ENCODE measurements around the gene PTPRS. TPM values are rescaled to one million over a fixed set of nuclear protein-coding genes. Genes with fewer than 3 reads are reported as not detected.

Gene PTPRS
- total RNA-seq, 4 donors from 2014 or later: 52.8 to 304 (median 125) TPM

DNA sequence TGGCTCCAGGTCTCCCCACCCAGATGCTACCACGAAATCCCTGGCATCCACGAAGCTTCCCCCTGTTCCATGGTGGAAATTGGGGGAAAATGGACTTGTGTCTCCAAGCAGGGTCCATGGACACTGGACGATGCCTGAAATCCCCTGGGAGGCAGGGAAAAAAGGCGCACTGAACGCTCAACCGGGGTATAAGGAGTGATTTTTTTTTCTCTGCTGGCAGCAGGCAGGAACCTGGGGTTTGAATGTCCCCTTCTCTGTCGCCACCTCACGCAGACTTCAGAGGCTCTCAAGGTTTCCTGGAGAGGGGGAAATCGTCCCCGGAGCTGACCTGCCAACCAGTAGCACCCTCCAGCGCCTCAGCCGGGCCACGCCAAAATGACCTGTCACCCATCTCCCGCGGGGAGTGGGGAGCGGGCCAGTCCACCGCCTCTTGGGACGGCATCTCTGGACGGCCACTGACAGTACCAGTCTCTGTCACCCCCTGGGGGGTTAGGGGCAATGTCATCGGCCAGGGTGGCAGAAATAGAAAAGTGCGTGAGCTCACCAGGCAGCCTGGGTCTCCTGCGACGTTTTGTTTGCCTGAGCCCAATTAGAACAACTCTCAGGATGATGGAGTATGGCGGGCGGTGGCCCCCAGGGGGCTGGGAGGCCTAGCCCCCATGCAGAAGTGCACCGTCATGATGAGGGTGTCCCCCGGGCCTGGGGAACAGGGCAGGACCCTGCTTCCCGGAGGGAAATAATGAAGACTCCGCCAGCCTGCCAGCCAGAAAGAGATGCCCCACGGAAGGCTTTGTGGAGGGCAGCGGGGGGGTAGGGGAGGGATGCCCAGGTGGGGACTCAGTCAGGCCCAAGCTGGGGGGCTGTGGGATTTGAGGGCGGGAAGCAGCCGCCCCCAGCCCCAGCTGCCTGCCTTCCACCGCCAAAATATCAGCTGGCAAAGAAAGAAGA lies 2.6 kb downstream of the PTPRS start:
- H3K4me3 ChIP-seq: no peak overlapping the region
- peaks cover 7 to 13% of the 10 kb centered on the region in 2 donors for H3K4me1 ChIP-seq
- intact Hi-C loops (cut with DNase I; ENCODE audit: low total_unique reads): no loop called here
- no peak for TF ChIP-seq POLR2A (IDR thresholded peaks at IDR 0.05)
- TF ChIP-seq, protein P1, sequence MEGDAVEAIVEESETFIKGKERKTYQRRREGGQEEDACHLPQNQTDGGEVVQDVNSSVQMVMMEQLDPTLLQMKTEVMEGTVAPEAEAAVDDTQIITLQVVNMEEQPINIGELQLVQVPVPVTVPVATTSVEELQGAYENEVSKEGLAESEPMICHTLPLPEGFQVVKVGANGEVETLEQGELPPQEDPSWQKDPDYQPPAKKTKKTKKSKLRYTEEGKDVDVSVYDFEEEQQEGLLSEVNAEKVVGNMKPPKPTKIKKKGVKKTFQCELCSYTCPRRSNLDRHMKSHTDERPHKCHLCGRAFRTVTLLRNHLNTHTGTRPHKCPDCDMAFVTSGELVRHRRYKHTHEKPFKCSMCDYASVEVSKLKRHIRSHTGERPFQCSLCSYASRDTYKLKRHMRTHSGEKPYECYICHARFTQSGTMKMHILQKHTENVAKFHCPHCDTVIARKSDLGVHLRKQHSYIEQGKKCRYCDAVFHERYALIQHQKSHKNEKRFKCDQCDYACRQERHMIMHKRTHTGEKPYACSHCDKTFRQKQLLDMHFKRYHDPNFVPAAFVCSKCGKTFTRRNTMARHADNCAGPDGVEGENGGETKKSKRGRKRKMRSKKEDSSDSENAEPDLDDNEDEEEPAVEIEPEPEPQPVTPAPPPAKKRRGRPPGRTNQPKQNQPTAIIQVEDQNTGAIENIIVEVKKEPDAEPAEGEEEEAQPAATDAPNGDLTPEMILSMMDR (IDR thresholded peaks at IDR 0.05): no peak
- no peaks in the 10 kb centered on the region for H3K36me3 ChIP-seq
- DNase-seq: no peak
- H3K27me3 ChIP-seq: peaks cover 11 to 20% of the 10 kb centered on the region in 2 donors
- H3K9me3 ChIP-seq: no peaks in the 10 kb centered on the region
- H3K27ac ChIP-seq: no peak overlapping the region

DNA sequence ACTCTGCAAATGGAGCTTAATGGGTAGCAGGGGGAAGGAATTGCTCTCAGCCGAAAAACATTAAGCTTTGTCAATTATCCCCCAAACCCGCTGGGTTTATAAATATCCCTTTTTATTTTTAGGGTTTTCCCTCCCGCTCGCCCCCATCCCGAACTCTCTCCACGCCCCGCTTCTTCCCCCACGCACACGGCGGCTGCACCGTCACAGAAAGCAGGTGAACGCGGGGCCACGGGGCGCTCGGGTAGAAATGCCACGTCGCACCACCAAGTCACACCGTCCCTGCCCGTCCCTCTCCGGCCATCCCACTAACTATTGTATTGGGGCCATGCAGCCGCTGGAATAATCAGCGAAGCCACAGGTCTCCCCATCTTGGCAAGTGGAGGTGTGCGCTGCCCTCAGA lies 3.5 kb downstream of the PTPRS start:
- Histone ChIP-seq H3K4me3 (no peak overlapping the region), H3K9me3 (no peaks in the 10 kb centered on the region), H3K27ac (no peak overlapping the region), H3K27me3 (peaks cover 11 to 20% of the 10 kb centered on the region in 2 donors), H3K36me3 (no peaks in the 10 kb centered on the region), H3K4me1 (peaks cover 7 to 13% of the 10 kb centered on the region in 2 donors)
- DNase-seq: no peak
- intact Hi-C loops (cut with DNase I; ENCODE audit: low total_unique reads): no loop called here
- TF ChIP-seq, protein P1 (IDR thresholded peaks at IDR 0.05): no peak
- no peak for TF ChIP-seq POLR2A (IDR thresholded peaks at IDR 0.05)

DNA sequence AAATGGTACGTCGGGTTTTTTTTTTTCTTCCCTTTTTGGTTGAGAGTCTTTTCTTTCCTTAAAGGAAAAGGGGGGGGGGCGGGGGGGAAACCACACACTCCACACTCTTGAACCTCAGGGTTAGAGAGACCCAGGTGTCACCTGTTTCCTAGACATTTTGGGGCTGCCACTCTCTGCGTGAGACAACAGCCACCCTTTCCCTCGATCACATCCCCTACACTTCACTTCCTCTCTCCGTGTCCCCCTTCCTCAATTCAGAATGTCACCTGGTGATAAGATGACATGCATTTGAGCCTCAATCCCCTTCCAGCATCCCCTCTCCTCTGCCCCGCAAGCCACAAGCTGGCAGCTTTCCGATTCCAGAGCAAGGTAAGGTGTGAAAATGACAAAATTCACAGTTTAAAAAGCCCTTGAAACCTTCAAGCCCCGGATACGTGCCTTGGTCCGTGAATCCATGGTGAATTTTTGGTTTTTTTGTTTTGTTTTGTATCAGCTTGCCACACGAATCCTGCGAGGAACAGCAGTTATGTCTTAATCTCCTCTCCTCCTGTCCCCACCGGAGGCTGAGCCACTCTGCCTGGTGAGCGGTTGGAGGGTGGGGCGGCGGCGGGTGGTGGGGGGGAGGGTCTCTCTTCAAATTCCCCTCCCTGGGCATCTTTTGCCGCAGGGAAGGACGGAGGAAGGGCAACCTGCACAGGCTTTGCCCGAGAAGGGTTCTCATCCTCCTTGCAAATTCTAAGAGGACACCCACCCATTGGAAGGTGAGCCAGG lies 4.2 kb downstream of the PTPRS start:
- intact Hi-C loops (cut with DNase I; ENCODE audit: low total_unique reads): no loop called here
- TF ChIP-seq, protein P1 (IDR thresholded peaks at IDR 0.05): no peak
- peaks cover 11 to 20% of the 10 kb centered on the region in 2 donors for H3K27me3 ChIP-seq
- no peak for DNase-seq
- no peak overlapping the region for H3K27ac ChIP-seq
- H3K4me3 ChIP-seq: no peak overlapping the region
- no peaks in the 10 kb centered on the region for H3K36me3 ChIP-seq
- H3K4me1 ChIP-seq: peaks cover 7 to 13% of the 10 kb centered on the region in 2 donors
- no peaks in the 10 kb centered on the region for H3K9me3 ChIP-seq

DNA sequence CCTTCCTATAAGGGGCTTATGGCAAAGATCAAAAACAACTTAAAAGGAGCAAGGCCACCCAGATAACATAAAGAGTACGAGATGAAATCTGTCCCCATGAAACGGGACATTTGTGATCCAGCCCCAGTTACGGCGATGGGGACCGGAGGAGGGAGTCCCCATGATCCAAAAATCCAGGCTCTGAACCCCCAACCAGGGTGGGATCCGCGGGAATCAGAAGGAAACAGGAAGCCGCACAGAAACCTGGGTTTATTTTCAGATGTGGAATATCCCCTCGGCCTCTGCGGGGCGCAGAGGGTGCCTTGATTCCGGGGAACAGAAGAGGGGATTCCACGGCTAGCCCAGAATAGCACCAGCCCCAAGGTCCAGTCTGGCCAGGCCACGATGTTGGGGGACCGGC lies 5.0 kb downstream of the PTPRS start:
- no peaks in the 10 kb centered on the region for H3K9me3 ChIP-seq
- intact Hi-C loops (cut with DNase I; ENCODE audit: low total_unique reads): no loop called here
- H3K27ac ChIP-seq: no peak overlapping the region
- peaks cover 7 to 13% of the 10 kb centered on the region in 2 donors for H3K4me1 ChIP-seq
- no peak overlapping the region for H3K4me3 ChIP-seq
- H3K27me3 ChIP-seq: peaks cover 11 to 20% of the 10 kb centered on the region in 2 donors
- DNase-seq: no peak
- TF ChIP-seq, protein P1 (IDR thresholded peaks at IDR 0.05): no peak
- no peak for TF ChIP-seq POLR2A (IDR thresholded peaks at IDR 0.05)
- H3K36me3 ChIP-seq: no peaks in the 10 kb centered on the region
